ENCODE data around the gene PLEKHG3. TPM values are rescaled to one million over a fixed set of nuclear protein-coding genes. Genes with fewer than 3 reads are reported as not detected.

Gene PLEKHG3
- total RNA-seq, 1 experiment from 2014 or later, result 20.2 TPM

GRCh38 chr14:64729386-64730060, 25.3 kb downstream of the PLEKHG3 start:
- no peak for DNase-seq
- Histone ChIP-seq H3K36me3 (no peaks in the 10 kb centered on the region), H3K4me3 (no peak overlapping the region), H3K9me3 (no peaks in the 10 kb centered on the region), H3K27me3 (no peaks in the 10 kb centered on the region)

- Histone ChIP-seq H3K27me3 (no peaks in the 10 kb centered on the region), H3K36me3 (no peaks in the 10 kb centered on the region), H3K9me3 (no peaks in the 10 kb centered on the region), H3K4me3 (no peak overlapping the region)
- DNase-seq, result no peak
Observed at GRCh38 chr14:64730061-64730440, 25.8 kb downstream of the PLEKHG3 start.

- H3K36me3 ChIP-seq, result no peaks in the 10 kb centered on the region
- H3K4me3 ChIP-seq, result no peak overlapping the region
- no peak for DNase-seq
- no peaks in the 10 kb centered on the region for H3K9me3 ChIP-seq
- no peaks in the 10 kb centered on the region for H3K27me3 ChIP-seq
Observed at GRCh38 chr14:64730681-64731080, 26.5 kb downstream of the PLEKHG3 start.

GRCh38 chr14:64731141-64731581, 26.9 kb downstream of the PLEKHG3 start:
- H3K36me3 ChIP-seq, result no peaks in the 10 kb centered on the region; the same call in 1 of the 2 replicates
- no peaks in the 10 kb centered on the region for H3K27me3 ChIP-seq
- DNase-seq, result no peak
- no peaks in the 10 kb centered on the region for H3K9me3 ChIP-seq
- H3K4me3 ChIP-seq, result no peak overlapping the region

- Histone ChIP-seq H3K27me3 (no peaks in the 10 kb centered on the region), H3K4me3 (no peak overlapping the region), H3K9me3 (no peaks in the 10 kb centered on the region), H3K36me3 (no peaks in the 10 kb centered on the region; the same call in 1 of the 2 replicates)
- no peak for DNase-seq
Observed at GRCh38 chr14:64732066-64732465, 27.8 kb downstream of the PLEKHG3 start.

DNA sequence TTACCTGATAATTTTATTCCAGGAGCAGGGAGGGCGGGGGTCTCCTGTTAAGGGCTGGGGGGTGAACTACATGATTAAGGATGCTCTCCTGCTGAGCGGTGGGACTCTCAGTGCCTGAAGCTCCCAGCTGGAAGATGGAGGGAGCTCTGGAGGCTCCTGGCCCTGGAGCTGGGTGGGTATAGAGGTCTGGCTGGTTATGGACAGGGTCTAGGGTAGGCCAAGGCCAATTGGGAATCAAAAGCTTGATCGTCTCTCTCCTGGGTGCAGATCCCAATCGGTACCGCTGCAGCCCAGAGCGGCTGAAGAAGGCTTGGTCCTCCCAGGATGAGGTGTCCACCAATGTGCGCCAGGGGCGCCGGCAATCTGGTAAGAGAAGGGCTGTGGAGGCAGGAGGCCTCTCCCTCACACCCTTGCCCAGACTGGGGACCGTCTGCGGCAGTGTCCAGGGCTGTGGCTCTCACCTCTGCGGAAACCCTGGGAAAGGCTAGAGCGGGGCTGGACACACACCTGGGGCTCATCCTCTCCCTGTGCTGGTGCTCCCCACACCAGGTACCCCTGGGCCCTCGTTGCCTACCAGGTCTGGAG, 28.4 kb downstream of the PLEKHG3 start:
- H3K27me3 ChIP-seq, result no peaks in the 10 kb centered on the region
- no peak overlapping the region for H3K4me3 ChIP-seq
- H3K9me3 ChIP-seq, result no peaks in the 10 kb centered on the region
- DNase-seq, result no peak
- H3K36me3 ChIP-seq, result no peaks in the 10 kb centered on the region; the same call in none of the 2 replicates

DNA sequence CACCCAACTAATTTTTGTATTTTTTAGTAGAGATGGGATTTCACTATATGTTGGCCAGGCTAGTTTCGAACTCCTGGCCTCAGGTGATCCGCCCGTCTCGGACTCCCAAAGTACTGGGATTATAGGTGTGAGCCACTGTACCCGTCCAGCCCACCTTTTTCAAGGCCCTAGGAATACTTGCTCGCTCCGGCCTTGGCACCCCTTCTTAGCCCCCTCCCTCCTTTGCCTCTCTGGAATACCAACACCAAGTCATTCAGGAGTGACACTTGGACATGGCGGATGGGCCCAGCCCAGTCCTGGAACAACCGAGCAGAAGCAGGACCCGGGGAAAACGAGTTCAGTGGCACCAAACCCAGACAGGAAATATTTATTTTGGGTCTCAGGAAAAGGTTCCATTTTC, 29.1 kb downstream of the PLEKHG3 start:
- no peaks in the 10 kb centered on the region for H3K27me3 ChIP-seq
- DNase-seq, result no peak
- H3K36me3 ChIP-seq, result no peaks in the 10 kb centered on the region; the same call in none of the 2 replicates
- no peaks in the 10 kb centered on the region for H3K9me3 ChIP-seq
- no peak overlapping the region for H3K4me3 ChIP-seq

DNA sequence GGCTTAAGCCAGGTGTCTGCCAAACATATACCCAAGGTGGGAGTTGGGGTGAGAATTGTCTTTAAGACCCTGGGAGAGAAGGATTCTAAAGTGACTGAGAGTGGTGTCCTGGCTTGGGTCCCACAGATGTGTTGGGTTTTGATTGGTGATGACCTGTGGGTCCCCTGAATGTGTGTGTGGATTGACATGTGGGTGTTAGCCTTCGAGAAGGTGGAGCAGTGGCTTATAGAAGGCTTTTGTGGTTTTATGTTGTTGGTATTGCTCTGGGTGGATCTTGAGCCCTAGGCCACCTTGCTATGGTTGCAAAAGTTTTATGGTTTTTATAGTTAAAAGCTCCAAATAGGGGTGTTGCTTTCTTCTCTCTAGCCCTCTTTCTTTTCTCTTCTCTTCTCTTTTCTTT, 29.7 kb downstream of the PLEKHG3 start:
- H3K9me3 ChIP-seq, result no peaks in the 10 kb centered on the region
- no peaks in the 10 kb centered on the region; the same call in none of the 2 replicates for H3K36me3 ChIP-seq
- no peaks in the 10 kb centered on the region for H3K27me3 ChIP-seq
- DNase-seq, result no peak
- no peak overlapping the region for H3K4me3 ChIP-seq

DNA sequence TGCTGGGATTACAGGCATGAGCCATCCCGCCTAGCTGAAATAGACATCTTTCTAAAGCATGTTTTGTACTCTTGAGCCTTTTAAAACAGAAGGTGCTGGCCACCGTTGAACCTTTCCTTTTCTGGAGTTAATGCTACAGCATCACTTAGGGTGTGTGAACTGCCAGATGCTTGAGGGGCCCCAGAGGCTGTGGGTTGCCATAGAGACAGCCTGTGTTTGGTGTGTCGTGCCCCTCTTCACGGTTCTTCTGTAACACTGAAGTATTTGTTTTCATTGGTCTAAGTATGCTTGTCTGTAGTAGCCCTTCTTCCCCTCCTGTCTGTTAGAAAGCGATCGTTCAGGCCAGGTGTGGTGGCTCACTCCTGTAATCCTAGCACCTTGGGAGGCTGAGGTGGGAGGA, 30.8 kb downstream of the PLEKHG3 start:
- H3K36me3 ChIP-seq, result no peaks in the 10 kb centered on the region; the same call in none of the 2 replicates
- DNase-seq, result no peak
- no peak overlapping the region for H3K4me3 ChIP-seq
- no peaks in the 10 kb centered on the region for H3K9me3 ChIP-seq
- no peaks in the 10 kb centered on the region for H3K27me3 ChIP-seq

DNA sequence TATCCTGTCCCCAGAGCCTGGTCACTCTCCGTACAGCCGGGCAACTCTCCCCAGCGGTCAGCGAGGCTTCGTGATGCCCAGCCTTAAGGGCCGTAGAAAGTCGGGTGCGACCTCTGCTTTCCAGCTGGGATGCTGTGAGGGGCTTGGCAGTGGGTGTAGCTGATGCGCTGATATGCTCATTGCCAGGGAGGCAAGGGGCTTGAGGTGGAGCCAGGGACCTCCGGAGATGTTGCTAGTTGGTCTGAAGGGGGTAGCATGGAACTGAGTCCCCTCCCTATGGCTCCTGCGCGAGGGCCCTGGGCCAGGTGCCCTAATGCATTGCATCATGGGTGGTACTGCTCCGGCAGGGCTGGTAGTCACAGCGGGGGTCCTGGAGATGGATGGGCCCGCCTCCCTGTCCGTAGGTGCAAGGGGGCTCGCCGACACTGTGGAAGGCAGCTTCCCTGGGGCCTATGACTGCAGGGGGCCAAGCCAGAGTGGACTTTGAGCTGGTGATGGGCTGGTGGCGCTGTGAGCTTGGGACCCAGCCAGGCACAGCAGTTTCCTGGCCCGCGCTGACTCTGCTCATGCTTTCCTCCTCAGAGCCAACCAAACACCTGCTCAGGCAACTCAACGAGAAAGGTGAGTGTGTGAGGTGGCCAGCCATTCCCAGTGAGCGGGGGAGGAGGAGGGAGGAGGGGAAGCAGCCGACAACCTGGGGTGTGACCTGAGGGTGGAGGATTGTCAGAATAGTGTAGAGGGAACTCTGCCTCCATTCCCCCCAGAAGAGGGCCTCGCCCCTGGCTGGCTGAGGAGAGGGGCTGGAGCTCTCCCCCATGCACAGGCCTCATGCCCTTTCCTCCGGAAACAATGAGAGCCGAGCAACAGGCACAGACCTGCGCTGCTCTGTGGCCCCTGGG, 32.3 kb downstream of the PLEKHG3 start:
- H3K36me3 ChIP-seq, result peaks cover 4% of the 10 kb centered on the region
- no peak for DNase-seq

GRCh38 chr14:64737391-64738280, 33.4 kb downstream of the PLEKHG3 start:
- no peaks in the 10 kb centered on the region for H3K9me3 ChIP-seq
- no peak overlapping the region for H3K4me3 ChIP-seq
- H3K27me3 ChIP-seq, result no peaks in the 10 kb centered on the region
- DNase-seq, result no peak
- H3K36me3 ChIP-seq, result peaks cover 10% of the 10 kb centered on the region

More for the DNA sequence above, 32.3 kb downstream of the PLEKHG3 start:
- Histone ChIP-seq H3K9me3 (no peaks in the 10 kb centered on the region), H3K4me3 (no peak overlapping the region), H3K27me3 (no peaks in the 10 kb centered on the region)

DNA sequence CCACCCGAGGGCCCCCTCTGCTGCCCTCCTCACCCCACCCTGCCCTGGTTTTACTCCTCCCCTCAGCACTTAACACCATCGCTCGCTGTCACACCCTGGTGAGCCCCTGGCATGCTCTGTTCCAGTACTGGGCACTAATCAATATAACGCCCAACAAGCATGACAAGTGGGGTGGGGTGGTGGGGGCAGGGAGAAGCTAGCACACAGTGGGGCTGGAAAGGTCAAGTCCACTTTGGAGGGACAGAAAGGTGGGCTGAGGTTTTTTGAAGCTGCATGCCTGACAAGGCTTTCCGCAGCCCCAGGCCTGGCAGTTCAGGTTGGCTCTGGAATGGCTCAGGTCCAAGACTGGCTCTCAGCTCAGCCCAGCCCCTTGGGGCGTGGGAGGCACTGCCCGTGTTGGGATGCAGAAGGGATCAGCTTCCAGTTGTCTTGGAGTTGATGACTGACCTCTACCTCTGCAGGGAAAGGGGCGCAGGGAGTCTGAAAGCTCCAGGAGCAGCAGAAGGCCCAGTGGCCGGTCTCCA, 34.1 kb downstream of the PLEKHG3 start:
- H3K27me3 ChIP-seq, result no peaks in the 10 kb centered on the region
- no peaks in the 10 kb centered on the region for H3K9me3 ChIP-seq
- H3K36me3 ChIP-seq, result peaks cover 10% of the 10 kb centered on the region
- no peak for DNase-seq
- H3K4me3 ChIP-seq, result no peak overlapping the region

DNA sequence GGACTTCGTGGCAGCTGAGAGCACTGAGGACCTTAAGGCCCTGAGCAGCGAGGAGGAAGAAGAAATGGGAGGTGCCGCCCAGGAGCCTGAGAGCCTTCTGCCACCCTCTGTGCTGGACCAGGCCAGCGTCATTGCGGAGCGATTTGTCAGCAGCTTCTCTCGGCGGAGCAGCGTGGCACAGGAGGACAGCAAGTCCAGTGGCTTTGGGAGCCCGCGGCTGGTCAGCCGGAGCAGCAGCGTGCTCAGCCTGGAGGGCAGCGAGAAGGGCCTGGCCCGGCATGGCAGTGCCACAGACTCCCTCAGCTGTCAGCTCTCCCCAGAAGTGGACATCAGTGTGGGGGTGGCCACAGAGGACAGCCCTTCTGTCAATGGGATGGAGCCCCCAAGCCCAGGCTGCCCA, 37.0 kb downstream of the PLEKHG3 start:
- Histone ChIP-seq H3K4me3 (no peak overlapping the region), H3K27me3 (no peaks in the 10 kb centered on the region), H3K36me3 (peaks cover 13% of the 10 kb centered on the region), H3K9me3 (no peaks in the 10 kb centered on the region)
- no peak for DNase-seq

GRCh38 chr14:64741961-64742360, 37.7 kb downstream of the PLEKHG3 start:
- Histone ChIP-seq H3K4me3 (no peak overlapping the region), H3K36me3 (peaks cover 13% of the 10 kb centered on the region), H3K27me3 (no peaks in the 10 kb centered on the region), H3K9me3 (no peaks in the 10 kb centered on the region)
- DNase-seq, result no peak

- Histone ChIP-seq H3K9me3 (no peaks in the 10 kb centered on the region), H3K4me3 (no peak overlapping the region), H3K27me3 (no peaks in the 10 kb centered on the region), H3K36me3 (peaks cover 13% of the 10 kb centered on the region)
- no peak for DNase-seq
Observed at GRCh38 chr14:64743061-64743460, 38.8 kb downstream of the PLEKHG3 start.

- no peak for DNase-seq
- peaks cover 9% of the 10 kb centered on the region for H3K36me3 ChIP-seq
- H3K27me3 ChIP-seq, result no peaks in the 10 kb centered on the region
- H3K4me3 ChIP-seq, result no peak overlapping the region
- H3K9me3 ChIP-seq, result no peaks in the 10 kb centered on the region
Observed at GRCh38 chr14:64745511-64746091, 41.4 kb downstream of the PLEKHG3 start.

Data from MG63 (cell line).